Fibroblast of pulmonary artery (primary cell): ENCODE data around the gene ZNRF3.
A peak's percentile ranks its signal among the peaks of the same experiment; 100 is the strongest.
"Not testable (repeated sequence)": the region's sequence is repeated elsewhere in the genome, so short reads cannot be mapped to it uniquely, and the experiment has no call there.

ENCODE experiments used
- DNase-seq: peaks from one replicate; pipeline ENCODE4 v3.0.0-alpha.2; 2010; ENCODE audit warnings: low read depth
- H3K4me3 ChIP-seq: replicated peaks from 2 replicates; pipeline ENCODE4 v1.5.1; 2011; ENCODE audit warnings: low read depth, mild to moderate bottlenecking, control low read depth, low read length, moderate library complexity
- CTCF ChIP-seq: IDR thresholded peaks from 2 replicates; pipeline ENCODE4 v1.5.1; 2011; ENCODE audit warnings: mild to moderate bottlenecking, control low read depth, low read length, inconsistent platforms; ENCODE audit errors: missing control alignments

The ZNRF3 gene

GRCh38 chr22:28883917-28884746 is 760 bp downstream of the ZNRF3 start:
- peak; percentile 52 for DNase-seq
- TF ChIP-seq CTCF, result no peak
- H3K4me3 ChIP-seq, result peak overlapping the region; percentile 60

- DNase-seq, result no peak
- peak overlapping the region; percentile 60 for H3K4me3 ChIP-seq
- no peak for TF ChIP-seq CTCF
These were observed 1.5 kb downstream of the ZNRF3 start for GRCh38 chr22:28884747-28885350.

- no peak overlapping the region for H3K4me3 ChIP-seq
- DNase-seq, result no peak
These were observed 2.6 kb downstream of the ZNRF3 start for GRCh38 chr22:28885939-28886338.

GRCh38 chr22:28886679-28887078 is 3.3 kb downstream of the ZNRF3 start:
- not testable (repeated sequence) for H3K4me3 ChIP-seq, DNase-seq

More at GRCh38 chr22:28885939-28886338, 2.6 kb downstream of the ZNRF3 start:
- no peak for TF ChIP-seq CTCF

- TF ChIP-seq CTCF, result no peak
- no peak overlapping the region for H3K4me3 ChIP-seq
- DNase-seq, result no peak
These were observed 4.5 kb downstream of the ZNRF3 start for GRCh38 chr22:28887725-28888459.

GRCh38 chr22:28889478-28890024 is 6.2 kb downstream of the ZNRF3 start:
- no peak overlapping the region for H3K4me3 ChIP-seq
- TF ChIP-seq CTCF, result no peak
- DNase-seq, result no peak
